IPS-11a (cell line): Measurements from ENCODE around the gene INTU.

Source experiments
- H3K4me3 ChIP-seq: one replicate; pipeline ENCODE4 v1.5.1; 2013; ENCODE audit warnings: low read depth, low read length, control low read depth

Gene INTU

GRCh38 chr4:127737295-127737694 is 104.5 kb downstream of the INTU start:
- H3K4me3 ChIP-seq: no peak overlapping the region

GRCh38 chr4:127741247-127741646 is 108.5 kb downstream of the INTU start:
- H3K4me3 ChIP-seq: no peak overlapping the region

- H3K4me3 ChIP-seq: no peak overlapping the region
Observed at GRCh38 chr4:127747883-127748282, 115.1 kb downstream of the INTU start.

- H3K4me3 ChIP-seq: no peak overlapping the region
Observed at GRCh38 chr4:127748957-127749356, 116.2 kb downstream of the INTU start.

GRCh38 chr4:127756906-127757305 is 124.1 kb downstream of the INTU start:
- no peak overlapping the region for H3K4me3 ChIP-seq

GRCh38 chr4:127759228-127759820 is 126.6 kb downstream of the INTU start:
- H3K4me3 ChIP-seq: no peak overlapping the region

GRCh38 chr4:127759893-127760292 is 127.1 kb downstream of the INTU start:
- no peak overlapping the region for H3K4me3 ChIP-seq

GRCh38 chr4:127771535-127772275 is 138.9 kb downstream of the INTU start:
- no peak overlapping the region for H3K4me3 ChIP-seq

GRCh38 chr4:127772769-127773671 is 140.3 kb downstream of the INTU start:
- H3K4me3 ChIP-seq: no peak overlapping the region

GRCh38 chr4:127775843-127776242 is 143.1 kb downstream of the INTU start:
- H3K4me3 ChIP-seq: no peak overlapping the region
